MM.1S (cell line): ENCODE measurements around the gene AFAP1.

Experiments used
- EZH2 ChIP-seq: fragments of 300-600 bp; sonication (generic); optimal IDR thresholded peaks from 2 replicates; pipeline ENCODE3; 2017; ENCODE audit warnings: low read depth, mild to moderate bottlenecking, antibody characterized with exemption, low read length, mixed read lengths
- TF ChIP-seq, protein P1 (sequence below): fragments of 300-600 bp; sonication (generic); IDR thresholded peaks from 2 replicates; pipeline ENCODE4 v1.5.1; 2016; ENCODE audit warnings: antibody characterized with exemption, low read length, mixed read lengths

DNA sequence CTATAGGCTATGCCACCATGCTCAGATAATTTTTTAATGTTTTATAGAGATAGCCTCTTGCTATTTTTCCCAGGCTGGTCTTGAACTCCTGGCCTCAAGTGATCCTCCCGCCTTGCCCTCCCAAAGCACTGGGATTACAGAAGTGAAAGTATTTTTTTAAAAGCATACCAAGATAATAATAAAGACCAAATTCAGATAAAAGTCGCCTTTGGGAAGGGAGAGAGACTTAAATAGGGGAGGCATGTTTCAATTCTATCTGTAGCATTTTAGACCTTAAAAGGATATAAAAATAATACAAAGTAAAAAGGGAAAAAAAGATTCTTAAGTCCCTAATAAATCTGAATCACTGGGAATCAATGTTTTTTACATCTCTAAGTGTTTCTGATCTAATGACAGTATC is 108.9 kb downstream of the AFAP1 start:
- TF ChIP-seq, protein P1, sequence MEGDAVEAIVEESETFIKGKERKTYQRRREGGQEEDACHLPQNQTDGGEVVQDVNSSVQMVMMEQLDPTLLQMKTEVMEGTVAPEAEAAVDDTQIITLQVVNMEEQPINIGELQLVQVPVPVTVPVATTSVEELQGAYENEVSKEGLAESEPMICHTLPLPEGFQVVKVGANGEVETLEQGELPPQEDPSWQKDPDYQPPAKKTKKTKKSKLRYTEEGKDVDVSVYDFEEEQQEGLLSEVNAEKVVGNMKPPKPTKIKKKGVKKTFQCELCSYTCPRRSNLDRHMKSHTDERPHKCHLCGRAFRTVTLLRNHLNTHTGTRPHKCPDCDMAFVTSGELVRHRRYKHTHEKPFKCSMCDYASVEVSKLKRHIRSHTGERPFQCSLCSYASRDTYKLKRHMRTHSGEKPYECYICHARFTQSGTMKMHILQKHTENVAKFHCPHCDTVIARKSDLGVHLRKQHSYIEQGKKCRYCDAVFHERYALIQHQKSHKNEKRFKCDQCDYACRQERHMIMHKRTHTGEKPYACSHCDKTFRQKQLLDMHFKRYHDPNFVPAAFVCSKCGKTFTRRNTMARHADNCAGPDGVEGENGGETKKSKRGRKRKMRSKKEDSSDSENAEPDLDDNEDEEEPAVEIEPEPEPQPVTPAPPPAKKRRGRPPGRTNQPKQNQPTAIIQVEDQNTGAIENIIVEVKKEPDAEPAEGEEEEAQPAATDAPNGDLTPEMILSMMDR: no peak
- no peak for TF ChIP-seq EZH2
